GM19238 (cell line): ENCODE measurements around the gene PTPN23.
A peak's percentile ranks its signal among the peaks of the same experiment; 100 is the strongest.
"Not testable (repeated sequence)": the region's sequence is repeated elsewhere in the genome, so short reads cannot be mapped to it uniquely, and the experiment has no call there.

Source experiments
- DNase-seq: peaks from one replicate; pipeline ENCODE4 v3.0.0; 2011; ENCODE audit warnings: low spot score; ENCODE audit not compliant: insufficient read length

Gene PTPN23, protein sequence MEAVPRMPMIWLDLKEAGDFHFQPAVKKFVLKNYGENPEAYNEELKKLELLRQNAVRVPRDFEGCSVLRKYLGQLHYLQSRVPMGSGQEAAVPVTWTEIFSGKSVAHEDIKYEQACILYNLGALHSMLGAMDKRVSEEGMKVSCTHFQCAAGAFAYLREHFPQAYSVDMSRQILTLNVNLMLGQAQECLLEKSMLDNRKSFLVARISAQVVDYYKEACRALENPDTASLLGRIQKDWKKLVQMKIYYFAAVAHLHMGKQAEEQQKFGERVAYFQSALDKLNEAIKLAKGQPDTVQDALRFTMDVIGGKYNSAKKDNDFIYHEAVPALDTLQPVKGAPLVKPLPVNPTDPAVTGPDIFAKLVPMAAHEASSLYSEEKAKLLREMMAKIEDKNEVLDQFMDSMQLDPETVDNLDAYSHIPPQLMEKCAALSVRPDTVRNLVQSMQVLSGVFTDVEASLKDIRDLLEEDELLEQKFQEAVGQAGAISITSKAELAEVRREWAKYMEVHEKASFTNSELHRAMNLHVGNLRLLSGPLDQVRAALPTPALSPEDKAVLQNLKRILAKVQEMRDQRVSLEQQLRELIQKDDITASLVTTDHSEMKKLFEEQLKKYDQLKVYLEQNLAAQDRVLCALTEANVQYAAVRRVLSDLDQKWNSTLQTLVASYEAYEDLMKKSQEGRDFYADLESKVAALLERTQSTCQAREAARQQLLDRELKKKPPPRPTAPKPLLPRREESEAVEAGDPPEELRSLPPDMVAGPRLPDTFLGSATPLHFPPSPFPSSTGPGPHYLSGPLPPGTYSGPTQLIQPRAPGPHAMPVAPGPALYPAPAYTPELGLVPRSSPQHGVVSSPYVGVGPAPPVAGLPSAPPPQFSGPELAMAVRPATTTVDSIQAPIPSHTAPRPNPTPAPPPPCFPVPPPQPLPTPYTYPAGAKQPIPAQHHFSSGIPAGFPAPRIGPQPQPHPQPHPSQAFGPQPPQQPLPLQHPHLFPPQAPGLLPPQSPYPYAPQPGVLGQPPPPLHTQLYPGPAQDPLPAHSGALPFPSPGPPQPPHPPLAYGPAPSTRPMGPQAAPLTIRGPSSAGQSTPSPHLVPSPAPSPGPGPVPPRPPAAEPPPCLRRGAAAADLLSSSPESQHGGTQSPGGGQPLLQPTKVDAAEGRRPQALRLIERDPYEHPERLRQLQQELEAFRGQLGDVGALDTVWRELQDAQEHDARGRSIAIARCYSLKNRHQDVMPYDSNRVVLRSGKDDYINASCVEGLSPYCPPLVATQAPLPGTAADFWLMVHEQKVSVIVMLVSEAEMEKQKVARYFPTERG (N-terminal part only)

DNA sequence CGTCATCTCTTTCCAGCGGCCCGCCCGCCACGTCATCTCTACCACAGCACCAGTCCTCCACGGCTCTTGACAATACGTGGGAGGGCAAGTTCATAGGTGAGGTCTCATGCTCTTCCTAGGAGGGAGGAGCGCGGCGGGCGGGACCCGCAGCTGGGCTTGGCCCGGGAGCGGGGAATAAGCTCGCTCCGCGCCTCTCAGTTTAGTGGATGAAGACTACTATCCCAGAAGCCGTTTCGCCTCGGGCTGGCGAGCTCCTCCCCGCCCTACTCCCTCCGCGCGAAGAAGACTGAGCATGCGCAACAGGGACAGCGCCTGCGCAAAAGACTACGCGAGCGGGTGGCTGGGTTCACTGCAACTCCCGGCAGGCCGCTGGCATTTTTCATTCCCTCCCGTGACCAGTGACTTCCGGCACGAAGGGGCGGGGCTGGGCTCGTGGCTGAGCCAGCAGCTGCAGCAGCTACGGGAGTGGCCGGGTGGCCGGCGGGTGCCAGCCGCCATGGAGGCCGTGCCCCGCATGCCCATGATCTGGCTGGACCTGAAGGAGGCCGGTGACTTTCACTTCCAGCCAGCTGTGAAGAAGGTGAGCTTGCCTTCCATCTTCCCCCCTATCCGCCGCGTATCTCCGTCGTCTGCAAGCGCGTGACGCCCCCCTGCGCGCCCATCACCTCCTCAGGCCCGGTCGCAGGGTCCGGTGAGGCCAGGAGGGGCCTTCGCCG is at the start of gene PTPN23:
TSS of gene PTPN23 (plus strand) at position 421 of the 716 bp plus-strand sequence. CDS start at position 497, 76 bp downstream.
- DNase-seq = peak; percentile 94

DNA sequence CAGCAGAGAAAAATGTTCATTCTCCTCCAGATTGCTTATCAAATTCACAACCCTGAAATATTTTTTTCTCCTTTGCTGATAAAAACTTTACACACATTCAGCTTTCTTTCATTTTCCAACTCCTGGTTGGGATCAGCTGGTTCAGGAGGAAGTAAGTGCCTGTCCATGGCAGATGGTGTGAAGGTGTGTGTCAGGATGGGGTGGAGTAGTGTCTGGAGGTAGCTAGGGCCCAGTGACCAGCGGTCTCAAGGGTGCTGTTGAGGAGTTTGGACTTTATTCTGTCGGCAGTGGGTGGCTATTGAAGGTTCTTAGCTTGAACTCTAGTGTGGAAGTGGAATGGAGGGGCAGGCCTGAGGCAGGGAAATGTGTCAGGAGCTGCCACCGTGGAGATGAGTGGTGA is 46.9 kb upstream of the PTPN23 start:
- no peak for DNase-seq

DNA sequence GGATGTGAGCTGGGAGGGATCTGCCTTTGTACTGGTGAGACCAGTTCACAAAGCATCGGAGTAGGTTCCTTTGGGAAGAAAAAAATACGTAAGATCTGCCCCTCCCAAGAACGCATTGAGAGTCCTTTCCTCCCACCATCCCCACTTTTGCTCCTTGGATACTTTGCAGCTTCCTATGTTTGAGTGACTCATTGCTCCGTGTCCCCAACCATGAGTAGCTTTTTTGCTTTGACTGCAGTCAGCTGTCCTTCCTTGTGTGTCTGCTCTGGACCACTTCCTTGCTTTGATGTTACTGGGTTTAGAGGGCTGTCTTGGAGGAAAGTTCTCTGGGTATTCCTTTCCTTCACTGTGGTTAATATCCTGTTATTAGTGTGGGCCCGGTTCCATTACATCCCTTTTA is 43.2 kb upstream of the PTPN23 start:
- DNase-seq = no peak

- no peak for DNase-seq
Observed at GRCh38 chr3:47339951-47340350, 40.9 kb upstream of the PTPN23 start.

GRCh38 chr3:47340866-47341265 is 40.0 kb upstream of the PTPN23 start:
- no peak for DNase-seq

DNA sequence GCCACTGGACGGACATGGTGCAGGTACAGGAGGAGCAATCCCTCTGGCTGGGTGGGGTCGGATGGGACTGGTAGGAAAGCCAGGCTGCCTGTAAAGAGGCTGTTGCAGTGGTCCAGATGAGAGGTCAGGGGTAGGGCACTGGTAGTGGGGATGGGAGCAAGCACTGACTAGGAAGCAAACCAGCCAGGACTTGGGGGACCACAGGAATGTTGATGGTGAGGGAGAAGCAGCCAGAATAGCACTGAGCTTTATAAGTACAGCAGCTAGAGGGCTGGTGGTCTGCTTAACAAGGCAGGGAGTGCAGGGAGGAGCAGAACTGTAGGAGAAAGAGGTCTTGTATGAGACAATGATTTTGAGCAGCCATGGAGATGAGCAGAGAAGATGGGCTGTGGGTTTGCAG is 38.7 kb upstream of the PTPN23 start:
- no peak for DNase-seq

DNA sequence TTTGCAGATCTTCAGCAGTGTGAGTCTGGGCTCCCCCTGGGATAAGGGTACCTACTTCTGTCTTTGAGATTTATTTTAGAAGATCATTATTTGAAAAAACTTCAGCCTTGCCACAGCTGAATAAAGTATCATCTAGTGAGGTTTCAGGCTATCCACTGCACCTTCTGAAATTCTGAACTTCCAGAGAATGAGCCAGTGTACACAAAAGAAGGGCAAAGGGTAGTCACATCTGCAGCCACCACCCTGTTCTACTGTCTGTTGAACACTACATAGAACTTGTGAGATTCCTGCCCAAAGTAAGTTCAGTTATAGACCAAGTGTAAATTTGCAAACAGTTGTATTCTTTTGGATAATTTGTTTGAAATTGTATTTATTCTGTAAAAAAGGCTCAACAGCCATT is 38.0 kb upstream of the PTPN23 start:
- DNase-seq = no peak

DNA sequence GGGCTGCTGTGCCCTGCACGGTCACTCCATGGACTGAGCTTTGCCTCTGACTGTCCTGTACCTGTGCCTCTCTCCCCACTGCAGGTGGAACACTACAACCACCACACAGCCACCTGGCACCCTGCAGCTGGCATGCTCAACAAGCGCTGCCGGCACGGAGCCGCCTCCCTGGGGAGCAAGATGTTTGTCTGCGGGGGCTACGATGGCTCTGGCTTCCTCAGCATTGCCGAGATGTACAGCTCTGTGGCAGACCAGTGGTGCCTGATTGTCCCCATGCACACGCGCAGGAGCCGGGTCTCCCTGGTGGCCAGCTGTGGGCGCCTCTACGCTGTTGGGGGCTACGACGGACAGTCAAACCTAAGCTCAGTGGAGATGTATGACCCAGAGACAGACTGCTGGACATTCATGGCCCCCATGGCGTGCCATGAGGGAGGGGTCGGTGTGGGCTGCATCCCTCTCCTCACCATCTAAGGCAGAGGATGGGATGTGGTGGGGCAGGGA is 37.3 kb upstream of the PTPN23 start:
- DNase-seq = no peak

DNA sequence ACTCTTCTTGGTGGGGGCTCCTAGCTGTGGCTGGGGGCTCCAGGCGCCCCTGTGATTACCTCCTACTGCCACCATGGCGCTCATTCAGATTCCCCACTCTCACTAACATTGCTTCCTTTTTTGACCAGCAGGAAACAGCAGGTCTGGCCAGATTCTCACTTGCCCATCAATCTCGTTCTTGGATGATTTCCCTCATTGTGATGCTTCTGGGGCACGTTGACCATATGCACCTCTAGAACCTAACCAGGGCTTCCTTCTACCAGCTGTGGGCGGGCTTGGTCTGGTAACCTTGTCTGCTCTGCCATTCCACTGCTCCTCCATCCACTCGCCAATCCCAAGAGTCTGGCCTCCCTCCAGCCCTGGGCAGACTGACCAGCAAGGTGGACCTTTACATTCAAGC is 35.9 kb upstream of the PTPN23 start:
- DNase-seq = no peak

GRCh38 chr3:47347217-47347801 is 33.5 kb upstream of the PTPN23 start:
- peak; percentile 67 for DNase-seq

GRCh38 chr3:47348411-47349154 is 32.2 kb upstream of the PTPN23 start:
- no peak for DNase-seq

GRCh38 chr3:47355010-47355409 is 25.8 kb upstream of the PTPN23 start:
- no peak for DNase-seq

GRCh38 chr3:47356201-47356600 is 24.6 kb upstream of the PTPN23 start:
- no peak for DNase-seq

GRCh38 chr3:47359323-47359722 is 21.5 kb upstream of the PTPN23 start:
- no peak for DNase-seq

DNA sequence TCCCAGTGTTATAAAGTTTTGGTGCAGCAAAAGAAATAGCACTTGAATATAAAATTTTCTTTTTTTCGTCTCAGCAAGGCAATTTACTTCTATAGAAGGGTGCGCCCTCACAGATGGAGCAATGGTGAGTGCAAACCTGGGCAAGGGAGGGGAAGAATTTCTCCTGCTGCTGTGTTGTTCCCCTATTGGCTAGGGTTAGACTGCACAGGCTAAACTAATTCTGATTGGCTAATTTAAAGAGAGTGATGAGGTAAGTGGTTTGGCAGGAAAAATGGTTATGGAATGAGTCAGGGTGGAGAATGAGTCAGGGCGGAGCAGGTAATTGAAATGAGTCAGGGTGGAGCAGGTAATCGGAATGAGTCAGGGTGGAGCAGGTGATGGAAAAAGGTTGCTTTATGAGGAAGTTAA is 20.7 kb upstream of the PTPN23 start:
- DNase-seq = not testable (repeated sequence)

DNA sequence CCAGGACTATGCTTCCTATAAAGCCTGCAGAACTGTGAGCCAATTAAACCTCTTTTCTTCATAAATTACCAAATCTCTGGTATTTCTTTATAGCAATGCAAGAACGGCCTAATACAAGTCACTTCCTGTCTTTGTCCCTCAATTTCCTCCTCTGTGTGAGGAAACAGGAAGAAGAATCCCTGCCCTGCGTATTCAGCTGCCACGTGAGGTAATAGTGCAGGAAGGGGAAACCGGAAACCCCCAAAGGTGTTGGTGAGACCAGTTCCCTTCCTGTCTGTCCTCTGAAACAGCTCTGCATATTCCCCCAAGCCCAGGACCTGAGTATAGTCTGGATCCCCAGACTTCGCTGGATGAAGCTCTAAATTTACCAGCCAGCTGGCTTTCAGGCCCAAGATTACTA is 18.1 kb upstream of the PTPN23 start:
- no peak for DNase-seq

DNA sequence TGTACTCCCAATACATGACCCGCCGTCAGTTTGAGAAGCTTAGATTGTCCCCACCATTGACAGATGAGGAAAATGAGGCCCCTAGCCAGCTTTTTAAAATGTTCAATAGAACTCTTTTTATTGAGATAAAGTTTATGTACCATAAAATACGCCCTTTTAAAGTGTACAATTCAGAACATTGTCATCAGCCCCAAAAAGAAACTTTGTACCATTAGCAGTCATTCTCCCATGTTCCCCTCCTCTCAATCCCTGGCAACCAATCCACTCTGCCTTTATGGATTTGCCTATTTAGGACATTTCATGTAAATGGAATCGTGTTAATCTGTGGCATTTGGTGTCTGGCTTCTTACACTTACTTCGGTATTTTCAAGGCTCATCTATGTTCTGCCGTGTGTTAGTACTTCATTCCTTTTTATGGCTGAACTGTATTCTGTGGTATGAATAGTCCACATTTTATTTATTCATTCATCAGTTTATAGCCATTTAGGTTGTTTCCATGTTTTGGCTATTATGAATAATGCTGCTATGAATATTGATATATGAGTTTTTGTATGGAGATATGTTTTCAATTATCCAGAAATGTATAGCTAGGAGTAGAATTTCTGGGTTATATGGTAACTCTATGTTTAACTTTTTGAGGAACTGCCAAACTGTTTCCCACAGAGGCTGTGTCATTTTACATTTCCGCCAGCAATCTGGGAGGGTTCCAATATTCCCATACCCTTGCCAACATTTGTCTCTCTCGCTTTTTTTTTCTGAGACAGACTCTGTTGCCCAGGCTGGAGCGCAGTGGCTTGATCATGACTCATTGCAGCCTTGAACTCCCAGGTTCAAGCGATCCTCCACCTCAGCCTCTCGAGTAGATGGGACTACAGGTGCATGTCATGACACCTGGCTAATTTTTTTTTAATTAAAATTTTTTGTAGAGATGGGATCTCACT is 15.3 kb upstream of the PTPN23 start:
- DNase-seq = no peak

DNA sequence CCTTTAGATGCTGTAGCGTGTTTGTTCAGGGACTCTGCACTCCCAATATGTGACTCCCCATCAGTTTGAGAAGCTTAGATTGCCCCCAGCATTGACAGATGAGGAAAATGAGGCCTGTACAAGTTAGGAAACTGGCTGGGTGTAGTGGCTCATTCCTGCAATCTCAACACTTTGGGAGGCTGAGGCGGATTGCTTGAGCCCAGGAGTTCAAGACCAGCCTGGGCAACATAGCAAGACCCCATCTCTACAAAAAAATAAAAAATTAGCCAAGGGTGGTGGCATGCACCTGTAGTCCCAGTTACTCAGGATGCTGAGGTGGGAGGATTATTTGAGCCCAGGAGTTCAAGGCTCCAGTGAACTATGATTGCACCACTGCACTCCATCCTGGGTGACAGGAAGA is 14.0 kb upstream of the PTPN23 start:
- no peak for DNase-seq

DNA sequence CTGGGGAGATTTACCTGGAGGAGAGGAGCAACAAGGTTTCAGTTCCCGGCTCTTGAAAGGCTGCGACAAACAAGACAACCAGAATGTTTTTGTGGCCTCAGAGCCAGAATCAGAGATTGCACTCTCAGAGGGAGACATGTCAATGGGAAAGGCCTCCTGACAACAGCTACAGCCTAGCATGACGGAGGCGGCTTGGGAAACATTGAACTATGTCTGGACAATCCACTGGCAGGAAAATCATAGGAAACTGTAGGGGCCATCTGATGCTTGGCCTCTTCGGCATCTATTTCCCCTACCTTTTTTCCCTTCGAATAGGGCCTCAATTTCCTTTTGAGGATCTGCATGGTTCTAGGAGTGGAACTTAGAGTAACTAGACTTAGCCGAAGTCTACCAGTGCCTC is 13.2 kb upstream of the PTPN23 start:
- DNase-seq = no peak
